PC-3 (cell line): ENCODE data around the gene TGFB3. TPM values are rescaled to one million over a fixed set of nuclear protein-coding genes. Genes with fewer than 3 reads are reported as not detected.
"Not testable (repeated sequence)": the region's sequence is repeated elsewhere in the genome, so short reads cannot be mapped to it uniquely, and the experiment has no call there.

ENCODE experiments used
- ATAC-seq: fragments of 200-7000 bp; cut with Tn5 transposase; 2 replicates; pipeline ENCODE4 v1.9.1; 2020; ENCODE audit warnings: mild to moderate bottlenecking, moderate library complexity
- BruUV-seq: library from RNA; stranded (reverse); fragments of 400-500 nt; replicated peaks from 2 replicates; lab custom pipeline; 2021; lab: Mats Ljungman, UMichigan
- CTCF ChIA-PET: fragments of 300-600 bp; sonication (Branson Sonifier 250); formaldehyde crosslinking; loops from one replicate; lab custom pipeline; 2022; ENCODE audit warnings: antibody characterized with exemption; lab: Charles Lee
- POLR2A ChIA-PET: fragments of 300-600 bp; sonication (Branson Sonifier 250); formaldehyde crosslinking; loops from one replicate; lab custom pipeline; 2022; ENCODE audit warnings: antibody characterized with exemption; ENCODE audit not compliant: unreplicated experiment; lab: Charles Lee
- DNase-seq: peaks from one replicate; pipeline ENCODE4 v3.0.0-alpha.2; 2015
- H2AFZ ChIP-seq: fragments of 300-600 bp; sonication (generic); 2 replicates; pipeline ENCODE4 v1.6.0; 2016; ENCODE audit warnings: antibody characterized with exemption, low read length
- H3F3A ChIP-seq: fragments of 300-600 bp; sonication (generic); one replicate; pipeline ENCODE4 v1.6.0; 2017; ENCODE audit warnings: antibody characterized with exemption, low read length, control low read depth, mild to moderate bottlenecking; ENCODE audit not compliant: unreplicated experiment
- H3K27ac ChIP-seq: fragments of 300-600 bp; sonication (generic); 2 replicates; pipeline ENCODE4 v1.5.1; 2016; ENCODE audit warnings: mild to moderate bottlenecking, low read length
- H3K27me3 ChIP-seq: fragments of 300-600 bp; sonication (generic); 2 replicates; pipeline ENCODE4 v1.6.1; 2016; ENCODE audit warnings: low read length, mixed read lengths
- H3K36me3 ChIP-seq: fragments of 300-600 bp; sonication (generic); 2 replicates; pipeline ENCODE4 v1.6.1; 2016; ENCODE audit warnings: low read depth, mixed run types, low read length, mixed read lengths
- H3K4me1 ChIP-seq: fragments of 300-600 bp; sonication (generic); 2 replicates; pipeline ENCODE4 v1.5.1; 2016; ENCODE audit warnings: low read length; ENCODE audit not compliant: insufficient read depth
- H3K4me2 ChIP-seq: fragments of 300-600 bp; sonication (generic); 2 replicates; pipeline ENCODE4 v1.6.0; 2016; ENCODE audit warnings: low read length
- H3K4me3 ChIP-seq: fragments of 300-600 bp; sonication (generic); 2 replicates; pipeline ENCODE4 v1.5.1; 2016; ENCODE audit warnings: mild to moderate bottlenecking, low read length, mixed read lengths
- H3K79me2 ChIP-seq: fragments of 300-600 bp; sonication (generic); 2 replicates; pipeline ENCODE4 v1.6.1; 2017; ENCODE audit warnings: low read length, mixed read lengths
- H3K9ac ChIP-seq: fragments of 300-600 bp; sonication (generic); 2 replicates; pipeline ENCODE4 v1.6.0; 2016; ENCODE audit warnings: mild to moderate bottlenecking, low read length
- H3K9me2 ChIP-seq: fragments of 300-600 bp; sonication (generic); replicated peaks from 2 replicates; pipeline ENCODE4 v1.6.1; 2016; ENCODE audit warnings: mixed run types, low read length, mixed read lengths
- H3K9me3 ChIP-seq: fragments of 300-600 bp; sonication (generic); 2 replicates; pipeline ENCODE4 v1.6.1; 2016; ENCODE audit warnings: low read length, mixed read lengths
- H4K20me1 ChIP-seq: fragments of 300-600 bp; sonication (generic); 2 replicates; pipeline ENCODE4 v1.6.1; 2016; ENCODE audit warnings: low read length, mixed read lengths
- EZH2 ChIP-seq: fragments of 300-600 bp; sonication (generic); IDR thresholded peaks from one replicate; pipeline ENCODE4 v1.6.1; 2017; ENCODE audit warnings: antibody characterized with exemption, mild to moderate bottlenecking, low read length; ENCODE audit not compliant: unreplicated experiment
- EZH2phosphoT487 ChIP-seq: fragments of 300-600 bp; sonication (generic); IDR thresholded peaks from 2 replicates; pipeline ENCODE4 v1.6.1; 2018; ENCODE audit warnings: mild to moderate bottlenecking, antibody characterized with exemption, low read length, borderline replicate concordance
- intact Hi-C: fragments of 100-400 bp; cut with micrococcal nuclease; formaldehyde crosslinking; loops from 2 replicates; pipeline ENCODE4 v1.9.0; 2023
- total RNA-seq: library from RNA; depleted of rRNA; stranded (reverse); fragments of >200 nt; gene quantifications from 2 replicates; pipeline ENCODE4 v1.2.3, GENCODE V29; 2014
- TF ChIP-seq, protein P1 (sequence below): fragments of 300-600 bp; sonication (generic); conservative IDR thresholded peaks from 2 replicates; pipeline ENCODE4 v1.5.1; 2017; ENCODE audit warnings: antibody characterized with exemption, low read depth, mild to moderate bottlenecking, low read length

Gene TGFB3
- total RNA-seq, 1 experiment from 2014 or later = 10.2 TPM

DNA sequence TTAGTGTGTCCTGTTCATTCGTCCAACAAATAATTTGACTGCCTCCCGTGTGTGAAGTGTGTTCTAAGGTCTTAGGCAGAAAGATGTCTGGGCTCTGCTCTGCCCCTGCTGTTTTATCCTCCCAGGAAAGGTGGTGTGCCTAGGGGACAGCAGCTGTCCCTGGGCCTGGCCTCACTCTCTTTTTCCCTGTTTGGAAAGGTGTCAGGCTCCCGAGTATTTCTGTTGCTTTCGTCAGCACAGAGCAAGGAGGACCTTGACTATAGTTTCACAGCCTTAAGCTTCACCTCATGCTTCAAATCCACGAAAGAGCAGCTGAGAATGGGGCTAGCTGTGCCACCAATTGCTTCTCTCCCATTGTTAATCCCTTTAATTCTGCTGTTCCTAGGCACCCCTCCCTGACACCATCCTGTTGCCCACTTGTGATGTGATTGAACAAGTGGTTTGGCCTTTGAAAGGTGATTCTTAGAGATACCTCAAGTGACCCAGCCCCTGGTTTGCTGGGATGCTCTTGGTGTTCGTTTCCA lies 54.2 kb downstream of the TGFB3 start:
- H3K9ac ChIP-seq = no peak overlapping the region
- POLR2A ChIA-PET = no interaction called here
- no peak overlapping the region for H3K27ac ChIP-seq
- H3K4me3 ChIP-seq = no peak overlapping the region
- H3K27me3 ChIP-seq = no peaks in the 10 kb centered on the region
- BruUV-seq = no TSS peak
- no peak overlapping the region for H2AFZ ChIP-seq
- intact Hi-C loops = no loop called here
- H3K9me2 ChIP-seq = no peaks in the 10 kb centered on the region
- H4K20me1 ChIP-seq = no peaks in the 10 kb centered on the region
- TF ChIP-seq, protein P1, sequence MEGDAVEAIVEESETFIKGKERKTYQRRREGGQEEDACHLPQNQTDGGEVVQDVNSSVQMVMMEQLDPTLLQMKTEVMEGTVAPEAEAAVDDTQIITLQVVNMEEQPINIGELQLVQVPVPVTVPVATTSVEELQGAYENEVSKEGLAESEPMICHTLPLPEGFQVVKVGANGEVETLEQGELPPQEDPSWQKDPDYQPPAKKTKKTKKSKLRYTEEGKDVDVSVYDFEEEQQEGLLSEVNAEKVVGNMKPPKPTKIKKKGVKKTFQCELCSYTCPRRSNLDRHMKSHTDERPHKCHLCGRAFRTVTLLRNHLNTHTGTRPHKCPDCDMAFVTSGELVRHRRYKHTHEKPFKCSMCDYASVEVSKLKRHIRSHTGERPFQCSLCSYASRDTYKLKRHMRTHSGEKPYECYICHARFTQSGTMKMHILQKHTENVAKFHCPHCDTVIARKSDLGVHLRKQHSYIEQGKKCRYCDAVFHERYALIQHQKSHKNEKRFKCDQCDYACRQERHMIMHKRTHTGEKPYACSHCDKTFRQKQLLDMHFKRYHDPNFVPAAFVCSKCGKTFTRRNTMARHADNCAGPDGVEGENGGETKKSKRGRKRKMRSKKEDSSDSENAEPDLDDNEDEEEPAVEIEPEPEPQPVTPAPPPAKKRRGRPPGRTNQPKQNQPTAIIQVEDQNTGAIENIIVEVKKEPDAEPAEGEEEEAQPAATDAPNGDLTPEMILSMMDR = no peak
- TF ChIP-seq EZH2phosphoT487 (no peak), EZH2 (no peak)
- no peaks in the 10 kb centered on the region for H3K79me2 ChIP-seq
- H3K36me3 ChIP-seq = no peaks in the 10 kb centered on the region
- no peaks in the 10 kb centered on the region for H3K4me1 ChIP-seq
- ATAC-seq (no peak), DNase-seq (no peak)
- H3K9me3 ChIP-seq = no peaks in the 10 kb centered on the region
- H3K4me2 ChIP-seq = no peak overlapping the region
- CTCF ChIA-PET = no interaction called here
- no peaks in the 10 kb centered on the region for H3F3A ChIP-seq

DNA sequence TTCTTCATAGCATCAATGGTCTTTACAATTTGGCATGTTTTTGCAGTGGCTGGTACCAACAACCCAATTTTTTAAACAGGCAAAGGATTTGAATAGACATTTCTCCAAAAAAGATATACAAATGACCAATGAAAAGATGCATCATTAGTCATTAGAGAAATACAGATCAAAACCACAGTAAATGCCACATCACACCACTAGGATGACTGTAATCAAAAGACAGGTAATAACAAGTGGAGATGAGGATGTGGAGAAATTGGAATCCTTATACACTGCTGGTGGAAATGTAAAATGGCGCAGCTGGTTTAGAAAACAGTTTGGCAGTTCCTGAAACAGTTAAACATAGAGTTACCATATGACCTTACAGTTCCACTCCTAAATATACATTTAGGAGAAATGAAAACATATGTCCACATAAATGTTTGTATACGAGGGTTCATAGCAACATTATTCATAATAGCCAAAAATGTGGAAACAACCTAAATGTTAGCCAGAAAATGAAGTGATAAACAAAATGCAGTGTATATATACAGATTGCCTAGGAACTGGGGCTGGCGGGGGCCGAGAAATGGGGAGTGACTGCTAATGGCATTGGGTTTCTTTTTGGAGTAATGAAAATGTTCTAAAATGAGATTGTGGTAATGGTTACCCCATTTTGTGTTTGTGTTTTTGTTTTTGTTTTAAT lies 55.2 kb downstream of the TGFB3 start:
- no TSS peak for BruUV-seq

DNA sequence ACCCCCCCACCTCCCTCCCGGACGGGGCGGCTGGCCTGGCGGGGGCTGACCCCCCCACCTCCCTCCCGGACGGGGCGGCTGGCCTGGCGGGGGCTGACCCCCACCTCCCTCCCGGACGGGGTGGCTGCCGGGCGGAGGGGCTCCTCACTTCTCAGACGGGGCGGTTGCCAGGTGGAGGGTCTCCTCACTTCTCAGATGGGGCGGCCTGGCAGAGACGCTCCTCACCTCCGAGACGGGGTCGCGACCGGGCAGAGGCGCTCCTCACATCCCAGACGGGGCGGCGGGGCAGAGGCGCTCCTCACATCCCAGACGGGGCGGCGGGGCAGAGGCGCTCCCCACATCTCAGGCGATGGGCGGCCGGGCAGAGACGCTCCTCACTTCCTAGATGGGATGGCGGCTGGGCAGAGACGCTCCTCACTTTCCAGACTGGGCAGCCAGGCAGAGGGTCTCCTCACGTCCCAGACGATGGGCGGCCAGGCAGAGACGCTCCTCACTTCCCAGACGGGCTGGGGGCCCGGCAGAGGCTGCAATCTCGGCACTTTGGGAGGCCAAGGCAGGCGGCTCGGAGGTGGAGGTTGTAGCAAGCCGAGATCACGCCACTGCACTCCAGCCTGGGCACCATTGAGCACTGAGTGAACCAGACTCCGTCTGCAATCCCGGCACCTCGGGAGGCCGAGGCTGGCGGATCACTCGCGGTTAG lies 56.5 kb downstream of the TGFB3 start:
- H3K27ac ChIP-seq, H3K9me2 ChIP-seq, DNase-seq, intact Hi-C loops, H3K9me3 ChIP-seq, H3K36me3 ChIP-seq, H3K79me2 ChIP-seq, H3K27me3 ChIP-seq, H4K20me1 ChIP-seq, ATAC-seq, CTCF ChIA-PET, H3K4me3 ChIP-seq, H3K4me1 ChIP-seq, H3K4me2 ChIP-seq, BruUV-seq, H2AFZ ChIP-seq, H3K9ac ChIP-seq, H3F3A ChIP-seq: not testable (repeated sequence)
- POLR2A ChIA-PET = interaction anchor here (0.6 kb wide), 1 partner anchor 104 kb away, joined by 5 read pairs; no protein-coding TSS in a partner anchor

More for the DNA sequence above, 55.2 kb downstream of the TGFB3 start:
- POLR2A ChIA-PET = no interaction called here
- Histone ChIP-seq H4K20me1 (no peaks in the 10 kb centered on the region), H3K36me3 (no peaks in the 10 kb centered on the region), H3K9me2 (no peaks in the 10 kb centered on the region), H3K79me2 (no peaks in the 10 kb centered on the region), H3K27me3 (no peaks in the 10 kb centered on the region), H3F3A (no peaks in the 10 kb centered on the region), H3K9ac (no peak overlapping the region), H3K4me1 (no peaks in the 10 kb centered on the region), H3K4me2 (no peak overlapping the region), H2AFZ (no peak overlapping the region), H3K27ac (no peak overlapping the region), H3K9me3 (no peaks in the 10 kb centered on the region), H3K4me3 (no peak overlapping the region)
- TF ChIP-seq, protein P1 = peak; percentile 16; the same call in 1 of the 2 replicates
- TF ChIP-seq EZH2phosphoT487 (no peak), EZH2 (no peak)
- intact Hi-C loops = no loop called here
- CTCF ChIA-PET = no interaction called here
- DNase-seq = peak; percentile 18
- no peak for ATAC-seq

DNA sequence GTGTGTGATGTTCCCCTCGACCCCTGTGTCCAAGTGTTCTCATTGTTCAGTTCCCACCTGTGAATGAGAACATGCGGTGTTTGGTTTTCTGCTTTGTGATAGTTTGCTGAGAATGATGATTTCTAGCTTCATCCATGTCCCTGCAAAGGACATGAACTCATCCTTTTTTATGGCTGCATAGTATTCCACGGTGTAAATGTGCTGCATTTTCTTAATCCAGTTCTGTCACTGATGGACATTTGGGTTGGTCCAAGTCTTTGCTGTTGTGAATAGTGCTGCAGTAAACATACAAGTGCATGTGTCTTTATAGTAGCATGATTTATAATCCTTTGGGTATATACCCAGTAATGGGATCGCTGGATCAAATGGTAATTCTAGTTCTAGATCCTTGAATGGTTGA lies 61.4 kb downstream of the TGFB3 start:
- H4K20me1 ChIP-seq, H3K4me3 ChIP-seq, H3K4me1 ChIP-seq, POLR2A ChIA-PET, ATAC-seq, H3K9me2 ChIP-seq, H3K4me2 ChIP-seq, H3K27ac ChIP-seq, H3F3A ChIP-seq, DNase-seq, H3K79me2 ChIP-seq, H3K36me3 ChIP-seq, CTCF ChIA-PET, BruUV-seq, H3K27me3 ChIP-seq, H2AFZ ChIP-seq, H3K9me3 ChIP-seq, intact Hi-C loops, H3K9ac ChIP-seq: not testable (repeated sequence)
